Right lobe of liver (tissue), 4 donors: ENCODE results near the gene NCCRP1.

Source experiments
- CTCF ChIP-seq, 4 donors: fragments of 200-600 bp in 3 of 4; fragments of 450-650 bp in 1 of 4; IDR thresholded peaks; one replicate each; pipeline versions ENCODE4 v1.5.1 to v1.8.0; 2016 to 2022; ENCODE audit warnings: antibody characterized with exemption in 4 of 4, mild to moderate bottlenecking in 2 of 4
- POLR2A ChIP-seq: fragments of 450-650 bp; IDR thresholded peaks from one replicate; pipeline ENCODE4 v1.6.1; 2017; ENCODE audit warnings: antibody characterized with exemption, mild to moderate bottlenecking
- donor health status: DM: no; HTN: no; CAD: no.
- donor health status: DM: no; HTN: no; CAD: no.
- donor health status: DM: no; HTN: yes; CAD: no.

- TF ChIP-seq CTCF (IDR thresholded peaks at IDR 0.05) (no peak), POLR2A (no peak)
Measured at GRCh38 chr19:39158646-39159260, 38.0 kb upstream of the NCCRP1 start.
